HG03457 (cell line): ENCODE measurements around the gene RFX8.
"Not testable (repeated sequence)": the region's sequence is repeated elsewhere in the genome, so short reads cannot be mapped to it uniquely, and the experiment has no call there.

Experiments
- ATAC-seq: cut with Tn5 transposase; IDR thresholded peaks from one replicate; pipeline ENCODE4 v1.9.1; 2021; ENCODE audit warnings: moderate number of reproducible peaks; ENCODE audit not compliant: unreplicated experiment

Gene RFX8

DNA sequence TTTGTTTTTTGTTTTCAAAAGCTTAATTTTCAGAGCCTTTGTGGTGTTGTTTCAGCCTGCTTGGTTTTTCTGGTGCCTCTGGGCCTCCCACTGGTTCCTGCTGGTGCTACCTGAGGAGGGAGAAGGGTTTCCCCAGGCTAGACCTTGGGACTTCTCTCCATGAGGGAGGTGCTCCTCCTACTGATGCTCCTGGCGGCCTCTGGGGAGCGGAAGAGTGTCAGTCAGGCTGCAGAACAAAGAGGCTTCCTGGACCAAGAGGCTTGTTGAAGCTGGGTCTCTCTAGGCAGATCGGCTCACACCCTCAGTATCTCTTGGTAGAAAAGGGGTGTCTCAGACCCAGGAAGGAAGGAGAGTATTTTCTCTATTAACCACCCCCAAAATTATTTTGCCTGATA, 32.2 kb downstream of the RFX8 start:
- no peak for ATAC-seq

DNA sequence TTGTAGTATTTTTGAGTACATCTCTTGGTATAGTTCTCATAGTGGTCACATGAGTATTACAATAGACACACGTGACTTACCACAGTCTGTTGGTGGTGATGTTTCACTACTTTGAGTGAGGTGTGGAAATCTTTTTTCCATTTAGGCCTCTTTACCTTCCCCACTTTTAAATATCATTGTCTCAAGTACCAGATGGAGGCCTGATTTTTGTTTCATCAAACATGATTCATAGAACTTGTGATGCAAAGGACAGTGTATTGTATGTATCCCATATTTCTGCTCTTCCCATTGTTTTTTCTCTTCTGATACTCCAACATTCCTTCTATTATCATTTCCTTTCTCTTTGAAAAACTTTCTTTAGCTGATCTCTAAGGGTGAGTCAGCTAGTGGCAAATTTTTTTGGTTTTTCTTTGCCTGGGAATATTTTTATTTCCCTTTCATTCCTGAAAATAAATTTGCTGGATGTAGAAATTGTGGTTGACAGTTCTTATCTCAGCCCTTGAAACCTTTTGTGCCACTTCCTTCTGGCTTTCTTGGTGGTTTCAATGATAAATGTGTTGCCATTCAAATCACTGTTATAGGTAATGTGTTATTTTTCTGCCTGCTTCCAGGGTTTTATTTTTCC, 32.8 kb downstream of the RFX8 start:
- no peak for ATAC-seq

DNA sequence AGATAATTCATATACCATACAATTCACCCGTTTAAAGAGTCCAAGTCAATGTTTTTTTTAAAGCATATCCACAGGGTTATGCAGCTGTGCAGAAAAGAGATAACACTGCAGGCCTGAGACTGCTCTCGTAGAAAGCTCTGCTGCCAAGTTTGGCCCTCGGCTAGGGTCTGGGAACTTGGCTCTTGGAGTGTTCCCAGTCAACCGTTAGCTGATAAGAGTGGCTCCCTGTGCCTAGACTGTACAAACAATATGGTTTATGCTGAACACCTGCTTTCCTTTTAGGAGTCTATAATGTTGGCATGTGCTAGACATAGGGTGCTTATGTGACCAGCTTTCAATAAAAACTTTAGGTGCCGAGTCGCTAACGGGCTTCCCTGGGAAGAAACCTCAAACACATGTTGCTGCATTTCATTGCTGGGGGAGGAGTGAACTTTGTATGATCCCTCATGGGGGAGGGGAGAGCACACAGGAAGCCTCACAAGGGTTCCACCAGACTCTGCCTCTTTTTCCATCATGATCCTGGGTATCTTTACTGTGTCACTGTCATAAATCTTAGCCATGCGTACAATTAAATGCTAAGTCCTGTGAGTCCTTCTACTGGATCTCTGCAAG, 34.7 kb downstream of the RFX8 start:
- ATAC-seq, result no peak

DNA sequence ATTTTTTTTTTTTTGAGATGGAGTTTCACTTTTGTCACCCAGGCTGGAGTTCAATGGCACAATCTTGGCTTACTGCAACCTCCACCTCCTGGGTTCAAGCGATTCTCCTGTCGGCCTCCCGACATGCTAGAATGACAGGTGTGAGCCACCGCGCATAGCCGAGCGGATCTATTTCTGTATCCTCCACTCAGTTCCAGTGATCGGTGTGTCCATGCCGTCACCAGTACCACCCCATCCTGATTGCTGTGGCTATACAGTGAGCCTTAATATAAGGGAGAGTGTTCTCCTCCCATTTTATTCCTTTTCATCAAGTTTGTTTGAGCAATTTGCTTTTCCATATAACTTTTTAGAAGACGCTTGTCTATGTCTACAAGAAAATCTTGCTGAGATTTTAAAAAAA, 35.2 kb downstream of the RFX8 start:
- ATAC-seq, result no peak

DNA sequence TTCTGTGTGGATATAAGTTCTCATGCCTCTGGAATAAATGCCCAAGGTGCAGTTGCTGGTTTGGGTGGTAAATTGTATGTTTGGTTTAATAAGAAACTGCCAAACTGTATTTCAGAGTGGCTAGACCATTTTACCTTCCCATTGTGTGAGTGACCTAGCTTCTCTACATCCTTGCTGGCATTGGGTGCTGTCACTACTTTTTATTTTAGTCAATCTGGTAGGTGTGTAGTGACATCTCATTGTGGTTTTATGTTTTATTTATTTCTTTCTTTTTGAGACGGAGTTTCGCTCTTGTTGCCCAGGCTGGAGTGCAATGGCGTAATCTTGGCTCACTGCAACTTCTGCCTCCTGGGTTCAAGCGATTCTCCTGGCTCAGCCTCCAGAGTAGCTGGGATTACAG, 36.4 kb downstream of the RFX8 start:
- ATAC-seq, result not testable (repeated sequence)

DNA sequence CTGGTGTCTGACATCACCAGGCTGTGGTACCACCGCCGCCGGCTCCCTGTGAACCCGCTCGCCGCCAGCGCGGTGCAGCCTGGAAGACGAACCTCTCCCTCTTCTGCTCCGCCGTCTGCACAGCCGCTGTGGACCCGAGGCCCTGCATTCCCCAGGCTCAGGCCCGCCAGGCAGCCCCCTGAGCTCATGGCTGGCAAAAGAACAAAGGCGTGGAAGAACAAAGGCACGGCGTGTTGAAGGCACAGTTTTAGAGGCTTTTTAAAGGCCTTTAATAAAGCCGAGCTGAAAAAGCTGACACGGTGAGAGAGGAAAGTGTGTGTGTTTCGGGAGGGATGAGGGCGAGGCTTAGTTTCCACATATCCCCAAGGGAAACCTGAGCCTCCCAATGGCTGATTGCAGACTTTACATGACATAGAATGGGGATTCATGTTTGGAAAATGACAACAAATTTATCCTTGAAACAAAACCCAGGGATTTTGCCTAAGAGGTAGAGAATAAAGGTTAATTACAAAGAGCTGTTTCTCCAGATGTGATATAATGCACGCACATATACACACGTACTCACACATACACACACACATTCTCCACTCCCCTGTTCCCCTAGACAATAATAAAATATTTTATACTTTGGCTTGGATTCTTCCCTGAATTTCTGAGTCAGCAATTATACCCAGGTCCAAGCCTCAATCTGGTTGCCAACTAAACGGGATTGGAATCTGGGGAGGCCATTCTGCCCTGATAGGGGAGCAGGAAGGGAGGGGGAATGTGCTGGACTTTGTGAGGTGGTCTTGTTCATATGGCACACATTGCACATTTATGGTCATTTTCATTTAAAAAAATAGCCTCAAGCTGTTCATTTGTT, 39.7 kb downstream of the RFX8 start:
- ATAC-seq, result no peak

DNA sequence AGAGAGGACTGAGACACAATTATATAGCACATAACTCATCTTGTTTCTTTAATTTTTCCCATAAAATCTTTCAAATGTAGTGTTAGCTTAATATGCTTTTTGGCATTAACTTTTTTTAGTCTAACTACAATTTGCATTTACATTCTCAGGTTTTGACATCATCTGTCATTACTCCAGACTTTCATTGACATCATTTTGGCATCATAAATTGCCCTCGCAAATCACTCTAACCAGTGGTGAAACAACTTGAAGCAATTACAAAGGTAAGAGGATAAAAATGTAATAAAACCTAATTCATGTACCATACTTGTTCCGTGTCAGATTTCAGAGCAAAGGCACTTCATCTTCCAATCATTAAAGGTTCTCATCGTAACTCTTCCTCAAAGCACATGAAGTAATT, 41.4 kb downstream of the RFX8 start:
- no peak for ATAC-seq

DNA sequence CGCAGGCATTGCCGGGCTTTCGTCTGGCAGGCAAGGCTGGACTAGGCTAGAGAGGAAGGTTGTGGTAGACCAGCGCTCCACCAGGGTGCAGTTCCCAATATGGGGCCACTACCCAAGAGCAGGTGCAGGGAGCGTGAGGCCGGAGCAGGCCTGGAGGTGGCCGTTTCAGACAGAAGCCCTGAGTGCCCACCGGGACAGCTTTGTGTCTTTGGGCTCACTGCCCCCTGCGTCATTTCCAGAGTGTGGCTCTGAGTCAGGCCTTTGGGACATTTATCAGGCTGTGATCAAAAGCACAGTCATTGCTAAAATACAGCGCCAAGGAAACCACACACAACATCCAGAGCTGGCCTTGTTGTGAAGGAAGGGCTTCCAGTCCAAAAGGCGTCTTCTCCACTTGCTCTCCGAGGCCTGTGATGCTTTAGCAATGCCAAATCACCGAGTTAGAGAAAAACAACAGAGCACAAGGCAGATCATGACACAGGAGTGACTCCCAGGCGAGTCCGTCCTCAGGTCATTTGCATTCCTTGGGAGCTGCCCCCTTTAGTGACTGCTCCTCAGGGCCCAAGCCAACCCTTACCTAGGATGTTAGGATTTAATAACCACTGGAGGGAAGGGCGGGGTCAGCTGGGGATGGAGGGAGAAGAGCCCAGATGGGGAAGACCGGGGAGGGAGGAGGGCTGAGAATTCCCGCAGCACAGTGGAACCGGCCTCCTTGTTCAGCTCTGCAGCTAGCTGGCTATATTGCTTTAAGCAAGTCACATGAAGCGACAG, 42.3 kb downstream of the RFX8 start:
- ATAC-seq, result no peak

DNA sequence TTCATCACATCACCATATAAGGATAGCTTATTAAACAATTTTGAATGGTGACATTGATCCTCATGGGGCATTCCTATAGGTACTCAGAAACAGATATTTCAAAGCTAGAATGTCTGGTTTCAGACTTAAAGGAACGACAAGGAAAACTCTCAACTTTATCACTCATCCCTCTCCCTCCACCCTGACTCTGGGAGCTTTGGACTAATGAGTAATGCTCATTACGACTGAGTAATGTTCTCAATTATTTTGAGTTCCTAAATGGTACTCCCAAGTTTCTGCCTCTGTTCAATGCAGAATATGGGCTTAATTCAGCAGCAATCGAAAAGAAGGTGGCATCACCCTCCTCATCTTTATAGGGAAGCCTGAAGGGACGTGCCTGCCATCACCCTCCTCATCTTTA, 43.4 kb downstream of the RFX8 start:
- no peak for ATAC-seq

DNA sequence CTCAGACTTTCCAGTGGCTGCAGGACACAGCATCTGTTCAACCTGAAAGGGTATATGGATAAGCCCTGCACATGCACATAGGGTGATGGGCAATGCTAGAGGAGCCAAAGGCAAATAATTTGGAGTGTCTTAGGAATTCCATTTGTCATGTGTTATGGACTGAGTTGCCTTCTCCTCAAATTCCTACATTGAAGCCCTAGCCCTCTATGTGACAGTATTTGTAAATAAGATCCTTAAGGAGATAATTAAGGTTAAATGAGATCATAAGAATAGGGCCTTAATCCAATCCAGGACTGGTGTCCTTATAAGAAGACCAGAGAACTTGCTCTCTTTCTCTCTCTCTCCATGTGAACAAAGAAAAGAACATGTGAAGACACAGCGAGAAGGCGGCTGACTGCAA, 44.8 kb downstream of the RFX8 start:
- no peak for ATAC-seq

DNA sequence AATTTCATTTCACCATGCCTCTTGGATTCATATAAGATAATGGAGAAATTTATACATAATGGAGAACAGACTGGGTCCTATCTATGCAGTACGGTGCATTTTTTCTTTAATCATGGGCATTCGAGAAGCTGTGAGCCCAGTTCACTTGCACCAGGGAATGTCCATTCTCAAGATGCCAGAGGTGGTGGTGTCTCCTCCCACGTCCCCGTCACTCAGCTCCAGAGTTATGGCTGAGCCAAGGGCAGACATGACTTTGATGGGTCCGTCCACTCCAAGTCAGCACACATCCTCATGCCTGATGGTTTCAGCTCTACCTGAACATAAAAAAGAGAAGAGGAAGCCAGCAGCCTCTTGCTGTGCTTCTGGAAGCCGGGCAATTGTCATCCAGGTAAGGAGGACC, 45.5 kb downstream of the RFX8 start:
- no peak for ATAC-seq

DNA sequence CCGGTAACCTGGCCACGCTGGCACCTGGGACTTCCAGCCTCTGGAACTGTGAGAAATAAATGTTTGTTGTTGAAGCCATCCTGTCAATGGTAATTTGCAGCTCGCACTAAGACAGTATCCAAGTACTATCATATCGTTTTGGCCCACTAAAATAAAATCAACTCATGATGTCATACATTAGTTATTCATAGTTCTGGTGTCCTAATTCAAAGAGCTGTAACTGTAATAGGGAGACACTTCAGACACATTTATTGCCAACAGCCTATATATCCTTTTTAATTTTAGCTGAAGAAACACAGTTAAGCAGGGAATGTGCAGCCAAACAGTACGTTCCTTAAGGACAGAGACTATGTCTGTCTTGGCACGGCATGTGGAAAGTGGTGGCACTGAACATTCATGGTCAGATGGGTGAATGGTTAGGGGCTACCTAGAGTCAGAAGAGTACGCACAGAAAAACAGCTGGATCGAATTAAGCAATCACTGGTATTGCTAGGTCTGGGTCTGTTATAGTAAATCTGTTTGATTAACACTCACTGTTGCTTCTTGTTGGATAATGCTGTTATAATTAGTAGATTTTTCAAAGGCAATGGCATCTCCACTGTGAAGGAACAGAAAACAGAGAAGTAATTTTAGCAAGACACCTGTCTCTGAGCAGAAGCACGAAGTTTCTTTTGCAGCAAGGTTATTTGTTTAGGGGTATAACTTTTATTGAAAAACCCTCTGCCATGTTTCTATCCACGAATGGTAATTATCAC, 46.3 kb downstream of the RFX8 start:
- no peak for ATAC-seq

DNA sequence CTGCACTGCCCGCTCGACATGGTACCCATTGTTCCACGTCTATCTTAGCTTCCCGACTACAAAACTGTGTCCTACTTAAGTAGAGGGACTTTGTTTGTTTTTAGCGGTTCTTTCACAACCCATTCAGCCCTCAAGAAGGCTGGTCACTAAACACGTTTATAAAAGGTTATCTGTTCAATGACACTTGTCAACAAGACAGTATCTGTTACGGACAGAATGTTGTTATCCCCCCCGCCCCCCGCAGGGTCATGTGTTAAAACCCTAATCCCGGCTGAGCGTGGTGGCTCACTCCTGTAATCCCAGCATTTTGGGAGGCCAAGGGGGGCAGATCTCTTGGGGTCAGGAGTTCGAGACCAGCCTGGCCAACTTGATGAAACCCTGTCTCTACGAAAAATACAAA, 47.2 kb downstream of the RFX8 start:
- ATAC-seq, result no peak

DNA sequence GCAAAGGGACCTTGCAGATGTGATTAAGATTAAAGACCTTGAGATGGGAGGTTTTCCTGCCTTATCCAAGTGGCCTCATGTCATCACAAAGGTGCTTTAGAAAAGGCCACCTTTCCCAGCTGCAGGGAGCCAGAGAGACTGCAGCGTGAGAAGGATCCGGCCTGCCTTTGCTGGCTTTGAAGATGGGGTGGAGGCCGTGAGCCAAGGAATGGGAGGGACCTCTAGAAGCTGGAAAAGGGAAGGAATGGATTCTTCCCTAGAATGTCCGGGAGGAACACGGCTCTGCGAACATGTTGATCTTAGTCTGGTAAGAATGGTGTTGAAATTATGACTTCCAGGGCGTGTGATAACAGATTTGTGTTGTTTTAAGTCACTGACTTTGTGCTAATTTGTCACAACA, 47.7 kb downstream of the RFX8 start:
- ATAC-seq, result no peak

DNA sequence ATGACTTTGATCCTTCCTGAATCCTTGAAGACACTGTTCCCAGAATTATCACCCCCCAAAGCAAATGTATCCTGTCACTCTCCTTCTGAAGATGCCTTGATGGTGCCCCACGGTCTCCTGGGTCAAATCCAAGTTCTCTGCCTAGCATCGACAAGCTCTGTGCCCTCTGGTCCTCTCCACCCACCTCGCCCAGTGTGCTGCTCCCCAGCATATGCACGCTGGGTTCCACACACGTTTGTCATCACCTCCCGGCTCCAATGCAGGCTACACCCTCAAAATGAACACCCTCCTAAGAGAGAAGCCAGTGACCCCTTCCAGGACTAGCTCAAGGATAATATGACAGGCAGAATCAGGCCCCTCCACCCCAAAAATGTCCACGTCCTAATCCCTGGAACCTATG, 48.1 kb downstream of the RFX8 start:
- no peak for ATAC-seq

DNA sequence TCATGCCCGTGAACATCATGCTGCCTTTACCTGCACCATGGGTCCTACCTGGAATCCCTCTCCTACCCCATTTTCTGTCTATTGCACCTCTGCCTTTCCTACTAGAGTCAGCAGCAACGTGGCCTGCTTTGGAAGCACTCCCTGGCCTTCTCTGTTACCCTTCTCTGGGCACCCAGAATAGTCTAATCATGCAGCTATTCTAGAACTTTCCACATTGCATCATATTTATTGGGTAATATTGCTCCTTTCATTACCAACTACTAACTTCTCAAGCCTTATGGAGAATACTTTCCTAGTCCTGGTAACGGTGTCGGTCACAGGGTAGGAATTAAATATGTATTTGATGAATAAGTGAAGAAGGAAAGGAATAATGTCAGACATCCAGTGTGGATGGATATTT, 54.3 kb downstream of the RFX8 start:
- no peak for ATAC-seq

DNA sequence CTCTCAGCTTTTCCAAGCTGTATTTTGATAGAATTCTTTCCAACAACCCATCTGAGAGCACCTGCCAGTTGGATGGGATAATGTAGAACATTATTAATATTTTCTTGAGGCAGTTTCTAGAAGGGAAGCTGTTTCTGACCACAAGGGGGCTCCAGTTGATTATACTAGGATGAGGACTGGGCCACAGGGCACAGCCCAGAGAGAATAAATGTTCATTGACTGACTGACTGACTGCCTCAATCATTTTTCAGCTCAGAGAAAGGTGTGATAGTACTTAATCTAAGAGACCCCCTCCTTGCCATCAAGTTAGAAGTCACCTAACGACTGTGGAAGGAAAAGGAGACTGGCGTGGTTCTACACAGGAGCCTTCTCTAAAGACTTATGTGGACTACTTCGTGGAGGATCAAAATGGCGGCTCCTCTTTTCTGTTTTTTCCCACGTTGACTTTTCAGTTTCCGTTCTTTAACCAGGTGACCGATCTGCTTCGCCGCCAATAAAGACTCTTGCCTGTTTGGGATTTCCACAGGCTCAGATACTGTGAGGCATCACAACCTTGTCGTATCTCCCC, 55.7 kb downstream of the RFX8 start:
- no peak for ATAC-seq

DNA sequence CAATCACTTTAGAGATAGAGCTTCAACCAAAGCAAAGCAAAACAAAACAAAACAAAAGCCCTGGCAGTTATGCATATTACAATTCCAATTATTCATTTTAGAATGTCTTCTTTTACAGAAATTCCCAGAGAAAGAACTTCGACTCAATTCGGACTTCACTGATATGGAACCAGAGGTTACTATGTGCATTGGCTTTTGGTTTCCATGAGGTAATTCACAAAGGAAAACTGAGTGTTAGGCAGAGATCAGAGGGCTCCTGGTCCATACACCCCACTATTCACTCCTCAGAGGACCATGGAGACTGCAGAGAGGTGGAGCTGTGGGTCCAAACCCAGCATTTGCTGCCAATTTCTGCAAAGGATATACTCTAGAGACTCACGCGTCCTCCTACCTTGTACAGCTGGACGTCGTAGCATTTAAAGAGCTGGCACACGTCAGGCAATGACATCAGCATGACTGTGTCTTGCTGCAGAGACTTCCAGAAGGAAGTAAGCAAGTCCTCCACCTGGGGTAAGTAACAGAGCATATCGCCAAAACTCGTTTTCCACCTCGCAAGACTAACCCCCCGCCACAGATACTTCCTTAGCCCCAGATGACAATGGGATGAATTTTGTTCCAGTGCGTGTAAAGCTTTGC, 56.3 kb downstream of the RFX8 start:
- ATAC-seq, result no peak

DNA sequence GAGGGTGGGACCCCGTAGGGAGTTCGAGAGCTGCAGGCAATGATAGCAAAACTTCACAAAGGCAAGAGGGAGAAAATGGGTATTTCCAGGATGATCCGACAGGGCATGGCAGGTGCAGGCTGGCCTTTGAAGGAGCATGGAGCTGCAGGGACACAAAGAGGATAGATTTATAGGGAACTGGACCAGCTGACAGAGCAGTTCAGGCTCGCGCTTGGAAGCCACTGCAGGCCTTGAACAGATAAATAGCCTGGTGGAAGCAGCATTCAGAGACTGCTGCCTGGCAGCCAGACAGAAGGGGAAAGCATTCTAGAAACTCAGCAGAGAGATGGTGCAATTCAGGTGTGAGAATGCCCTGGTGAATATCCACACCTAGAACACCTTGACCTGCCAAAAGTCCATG, 58.3 kb downstream of the RFX8 start:
- ATAC-seq, result no peak

DNA sequence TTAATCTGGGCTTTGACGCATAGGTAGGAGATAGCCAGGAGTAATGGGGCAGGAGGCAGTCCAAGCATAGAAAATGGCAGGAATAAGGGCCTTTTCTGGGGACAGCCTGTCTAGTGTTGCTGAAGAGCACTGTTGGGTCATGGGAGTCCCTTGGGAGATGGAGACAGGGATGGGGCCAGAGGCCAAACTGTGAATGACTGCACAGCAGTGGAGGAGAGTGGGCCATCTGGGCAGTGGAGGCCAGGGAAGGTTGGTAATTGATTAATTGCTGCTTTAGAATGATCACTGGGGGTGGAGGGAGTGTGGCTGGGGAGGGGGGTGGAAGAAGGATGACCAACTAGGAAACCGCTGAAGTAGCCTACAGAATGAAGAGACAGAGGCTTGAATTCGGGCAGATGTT, 59.0 kb downstream of the RFX8 start:
- no peak for ATAC-seq
